ENCODE data around the gene SEMA5B. TPM values are rescaled to one million over a fixed set of nuclear protein-coding genes. Genes with fewer than 3 reads are reported as not detected.

Gene SEMA5B
- total and polyA plus RNA-seq, 4 donors = 0.20 to 1.1 (median 0.23) TPM

DNA sequence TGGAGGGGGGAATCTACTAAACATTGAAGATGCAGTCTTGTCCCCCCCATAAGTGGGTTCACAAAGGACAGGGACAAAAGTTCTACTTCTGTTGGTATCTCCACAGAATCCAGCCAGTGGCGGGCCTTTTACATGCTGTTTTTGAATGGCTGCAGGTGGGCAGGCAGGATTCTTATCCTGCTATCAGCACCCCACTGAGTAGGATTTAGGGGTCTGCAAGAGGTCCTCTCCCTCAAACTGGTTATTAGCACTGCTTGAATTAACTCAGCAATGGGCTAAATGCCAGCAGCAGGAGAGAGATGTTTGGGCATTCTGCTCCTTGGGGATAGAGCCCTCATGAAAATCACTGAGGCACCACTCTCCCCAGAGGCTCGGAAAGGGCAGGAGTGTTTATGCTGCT, 40.3 kb downstream of the SEMA5B start:
- Histone ChIP-seq H3K9ac (ENCODE audit: low read depth in 1 of 2, low read length in 2 of 2) (no peak overlapping the region), H3K4me1 (ENCODE audit: control insufficient read depth in 4 of 4, insufficient read depth in 4 of 4, low read length in 3 of 4) (peaks cover 0 to 10% (median 6%) of the 10 kb centered on the region in 4 donors), H3K27ac (ENCODE audit: low read depth in 1 of 2, low read length in 2 of 2) (no peak overlapping the region), H3K36me3 (ENCODE audit: control insufficient read depth in 4 of 4, insufficient read depth in 3 of 4, low read depth in 1 of 4, low read length in 3 of 4) (no peaks in the 10 kb centered on the region), H3K4me3 (ENCODE audit: low read depth in 1 of 3, low read length in 3 of 3) (no peak overlapping the region), H3K27me3 (ENCODE audit: control insufficient read depth in 4 of 4, insufficient read depth in 4 of 4, low read length in 3 of 4) (no peaks in the 10 kb centered on the region), H3K9me3 (ENCODE audit: control insufficient read depth in 4 of 4, low read length in 3 of 4) (no peaks in the 10 kb centered on the region)
- no peak for DNase-seq (ENCODE audit: low spot score)
- WGBS = 95% methylated on average over 2 of the region's 2 CpGs
- TF ChIP-seq, protein P1, sequence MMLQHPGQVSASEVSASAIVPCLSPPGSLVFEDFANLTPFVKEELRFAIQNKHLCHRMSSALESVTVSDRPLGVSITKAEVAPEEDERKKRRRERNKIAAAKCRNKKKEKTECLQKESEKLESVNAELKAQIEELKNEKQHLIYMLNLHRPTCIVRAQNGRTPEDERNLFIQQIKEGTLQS (IDR thresholded peaks at IDR 0.05) = no peak
- no peak for TF ChIP-seq FOXA2 (IDR thresholded peaks at IDR 0.05)
- TF ChIP-seq FOXA1 (IDR thresholded peaks at IDR 0.05) = no peak
- TF ChIP-seq, protein P2, sequence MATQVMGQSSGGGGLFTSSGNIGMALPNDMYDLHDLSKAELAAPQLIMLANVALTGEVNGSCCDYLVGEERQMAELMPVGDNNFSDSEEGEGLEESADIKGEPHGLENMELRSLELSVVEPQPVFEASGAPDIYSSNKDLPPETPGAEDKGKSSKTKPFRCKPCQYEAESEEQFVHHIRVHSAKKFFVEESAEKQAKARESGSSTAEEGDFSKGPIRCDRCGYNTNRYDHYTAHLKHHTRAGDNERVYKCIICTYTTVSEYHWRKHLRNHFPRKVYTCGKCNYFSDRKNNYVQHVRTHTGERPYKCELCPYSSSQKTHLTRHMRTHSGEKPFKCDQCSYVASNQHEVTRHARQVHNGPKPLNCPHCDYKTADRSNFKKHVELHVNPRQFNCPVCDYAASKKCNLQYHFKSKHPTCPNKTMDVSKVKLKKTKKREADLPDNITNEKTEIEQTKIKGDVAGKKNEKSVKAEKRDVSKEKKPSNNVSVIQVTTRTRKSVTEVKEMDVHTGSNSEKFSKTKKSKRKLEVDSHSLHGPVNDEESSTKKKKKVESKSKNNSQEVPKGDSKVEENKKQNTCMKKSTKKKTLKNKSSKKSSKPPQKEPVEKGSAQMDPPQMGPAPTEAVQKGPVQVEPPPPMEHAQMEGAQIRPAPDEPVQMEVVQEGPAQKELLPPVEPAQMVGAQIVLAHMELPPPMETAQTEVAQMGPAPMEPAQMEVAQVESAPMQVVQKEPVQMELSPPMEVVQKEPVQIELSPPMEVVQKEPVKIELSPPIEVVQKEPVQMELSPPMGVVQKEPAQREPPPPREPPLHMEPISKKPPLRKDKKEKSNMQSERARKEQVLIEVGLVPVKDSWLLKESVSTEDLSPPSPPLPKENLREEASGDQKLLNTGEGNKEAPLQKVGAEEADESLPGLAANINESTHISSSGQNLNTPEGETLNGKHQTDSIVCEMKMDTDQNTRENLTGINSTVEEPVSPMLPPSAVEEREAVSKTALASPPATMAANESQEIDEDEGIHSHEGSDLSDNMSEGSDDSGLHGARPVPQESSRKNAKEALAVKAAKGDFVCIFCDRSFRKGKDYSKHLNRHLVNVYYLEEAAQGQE (IDR thresholded peaks at IDR 0.05) = no peak
- TF ChIP-seq HNF4A (conservative IDR thresholded peaks at IDR 0.05) = no peak
- TF ChIP-seq EGR1 (IDR thresholded peaks at IDR 0.05; ENCODE audit: low read depth in 2 of 2) = no peak
- no peak for TF ChIP-seq RAD21 (IDR thresholded peaks at IDR 0.05)

DNA sequence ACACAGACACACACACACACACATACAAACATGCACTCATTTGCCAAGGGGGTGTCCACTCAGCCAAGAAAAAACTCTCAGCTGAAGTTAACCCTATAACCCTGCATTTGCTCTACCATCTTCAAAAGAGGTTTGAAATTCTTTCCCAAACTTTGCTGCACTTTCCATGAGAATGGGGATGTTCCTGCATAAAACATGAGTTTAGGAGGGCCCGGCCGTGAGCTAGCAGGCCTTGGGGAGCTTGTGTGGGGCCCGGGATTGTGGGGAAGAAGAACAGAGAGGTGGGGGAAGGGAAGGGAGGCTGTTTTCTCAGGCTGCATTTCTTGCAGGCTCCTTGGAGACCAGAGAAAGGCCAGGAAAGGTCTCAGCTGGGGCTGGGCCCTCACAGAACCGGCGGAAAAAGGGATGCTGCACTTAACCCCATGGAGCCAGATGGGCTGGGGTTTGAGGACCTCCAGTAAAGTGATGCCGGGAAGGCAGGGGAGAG, 40.8 kb downstream of the SEMA5B start:
- Histone ChIP-seq H3K4me3 (ENCODE audit: low read depth in 1 of 3, low read length in 3 of 3) (no peak overlapping the region), H3K9ac (ENCODE audit: low read depth in 1 of 2, low read length in 2 of 2) (no peak overlapping the region), H3K9me3 (ENCODE audit: control insufficient read depth in 4 of 4, low read length in 3 of 4) (no peaks in the 10 kb centered on the region), H3K27me3 (ENCODE audit: control insufficient read depth in 4 of 4, insufficient read depth in 4 of 4, low read length in 3 of 4) (no peaks in the 10 kb centered on the region), H3K36me3 (ENCODE audit: control insufficient read depth in 4 of 4, insufficient read depth in 3 of 4, low read depth in 1 of 4, low read length in 3 of 4) (no peaks in the 10 kb centered on the region), H3K4me1 (ENCODE audit: control insufficient read depth in 4 of 4, insufficient read depth in 4 of 4, low read length in 3 of 4) (peaks cover 0 to 10% (median 6%) of the 10 kb centered on the region in 4 donors), H3K27ac (ENCODE audit: low read depth in 1 of 2, low read length in 2 of 2) (no peak overlapping the region)
- DNase-seq (ENCODE audit: low spot score) = no peak
- WGBS = 85% methylated on average over 6 of the region's 6 CpGs
- TF ChIP-seq GABPA (IDR thresholded peaks at IDR 0.05 in 1 of 2, conservative IDR thresholded peaks at IDR 0.05 in 1 of 2) (no peak), EGR1 (IDR thresholded peaks at IDR 0.05; ENCODE audit: low read depth in 2 of 2) (no peak), HNF4A (conservative IDR thresholded peaks at IDR 0.05) (no peak), HNF4G (IDR thresholded peaks at IDR 0.05) (no peak), RXRA (IDR thresholded peaks at IDR 0.05) (no peak), FOXA1 (IDR thresholded peaks at IDR 0.05) (no peak), RAD21 (IDR thresholded peaks at IDR 0.05) (no peak), JUND (IDR thresholded peaks at IDR 0.05) (no peak), YY1 (IDR thresholded peaks at IDR 0.05) (no peak)
- TF ChIP-seq, protein P3, sequence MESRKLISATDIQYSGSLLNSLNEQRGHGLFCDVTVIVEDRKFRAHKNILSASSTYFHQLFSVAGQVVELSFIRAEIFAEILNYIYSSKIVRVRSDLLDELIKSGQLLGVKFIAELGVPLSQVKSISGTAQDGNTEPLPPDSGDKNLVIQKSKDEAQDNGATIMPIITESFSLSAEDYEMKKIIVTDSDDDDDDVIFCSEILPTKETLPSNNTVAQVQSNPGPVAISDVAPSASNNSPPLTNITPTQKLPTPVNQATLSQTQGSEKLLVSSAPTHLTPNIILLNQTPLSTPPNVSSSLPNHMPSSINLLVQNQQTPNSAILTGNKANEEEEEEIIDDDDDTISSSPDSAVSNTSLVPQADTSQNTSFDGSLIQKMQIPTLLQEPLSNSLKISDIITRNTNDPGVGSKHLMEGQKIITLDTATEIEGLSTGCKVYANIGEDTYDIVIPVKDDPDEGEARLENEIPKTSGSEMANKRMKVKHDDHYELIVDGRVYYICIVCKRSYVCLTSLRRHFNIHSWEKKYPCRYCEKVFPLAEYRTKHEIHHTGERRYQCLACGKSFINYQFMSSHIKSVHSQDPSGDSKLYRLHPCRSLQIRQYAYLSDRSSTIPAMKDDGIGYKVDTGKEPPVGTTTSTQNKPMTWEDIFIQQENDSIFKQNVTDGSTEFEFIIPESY (IDR thresholded peaks at IDR 0.05) = no peak
- TF ChIP-seq, protein P4, sequence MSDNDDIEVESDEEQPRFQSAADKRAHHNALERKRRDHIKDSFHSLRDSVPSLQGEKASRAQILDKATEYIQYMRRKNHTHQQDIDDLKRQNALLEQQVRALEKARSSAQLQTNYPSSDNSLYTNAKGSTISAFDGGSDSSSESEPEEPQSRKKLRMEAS (IDR thresholded peaks at IDR 0.05) = no peak
- TF ChIP-seq, protein P5, sequence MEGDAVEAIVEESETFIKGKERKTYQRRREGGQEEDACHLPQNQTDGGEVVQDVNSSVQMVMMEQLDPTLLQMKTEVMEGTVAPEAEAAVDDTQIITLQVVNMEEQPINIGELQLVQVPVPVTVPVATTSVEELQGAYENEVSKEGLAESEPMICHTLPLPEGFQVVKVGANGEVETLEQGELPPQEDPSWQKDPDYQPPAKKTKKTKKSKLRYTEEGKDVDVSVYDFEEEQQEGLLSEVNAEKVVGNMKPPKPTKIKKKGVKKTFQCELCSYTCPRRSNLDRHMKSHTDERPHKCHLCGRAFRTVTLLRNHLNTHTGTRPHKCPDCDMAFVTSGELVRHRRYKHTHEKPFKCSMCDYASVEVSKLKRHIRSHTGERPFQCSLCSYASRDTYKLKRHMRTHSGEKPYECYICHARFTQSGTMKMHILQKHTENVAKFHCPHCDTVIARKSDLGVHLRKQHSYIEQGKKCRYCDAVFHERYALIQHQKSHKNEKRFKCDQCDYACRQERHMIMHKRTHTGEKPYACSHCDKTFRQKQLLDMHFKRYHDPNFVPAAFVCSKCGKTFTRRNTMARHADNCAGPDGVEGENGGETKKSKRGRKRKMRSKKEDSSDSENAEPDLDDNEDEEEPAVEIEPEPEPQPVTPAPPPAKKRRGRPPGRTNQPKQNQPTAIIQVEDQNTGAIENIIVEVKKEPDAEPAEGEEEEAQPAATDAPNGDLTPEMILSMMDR (IDR thresholded peaks at IDR 0.05; ENCODE audit: low read depth, low read length, missing input control) = no peak
- TF ChIP-seq, protein P1 (IDR thresholded peaks at IDR 0.05) = no peak

Measured in liver (tissue), 9 donors.